ENCODE results near the gene CDKN1B.
A peak's percentile ranks its signal among the peaks of the same experiment; 100 is the strongest.

CDKN1B gene

DNA sequence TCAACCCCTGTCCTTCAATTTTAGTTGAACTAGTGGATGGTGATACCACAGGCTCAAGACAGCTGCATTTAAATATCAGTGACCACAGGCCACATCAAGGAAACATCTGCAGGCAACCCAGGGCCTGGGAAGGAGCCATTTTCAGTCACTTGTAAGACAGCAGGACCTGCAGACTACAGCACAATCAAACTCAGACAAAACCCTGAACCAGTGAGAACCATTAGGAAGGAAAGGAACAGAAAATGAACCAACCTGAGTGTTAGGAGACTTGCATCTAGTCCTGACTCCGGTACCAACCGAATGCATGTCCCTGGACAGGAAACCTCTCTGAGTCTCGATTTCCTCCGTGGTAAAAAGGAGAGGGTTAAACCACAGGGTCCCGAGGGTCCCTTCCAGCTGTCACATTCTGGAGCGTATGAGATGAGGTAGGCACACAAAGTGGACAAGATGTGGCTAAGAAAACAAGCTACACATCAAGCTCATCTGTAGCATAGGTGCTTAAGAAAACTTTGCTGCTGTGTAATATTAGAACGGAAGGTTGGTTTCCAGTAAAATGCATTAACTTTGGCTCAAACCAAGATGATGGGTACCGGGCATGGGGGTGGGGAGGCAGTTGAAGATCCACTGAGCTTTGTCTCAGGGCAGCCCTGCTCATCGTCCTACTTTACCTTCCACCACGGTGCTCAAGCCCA, 1.6 kb upstream of the CDKN1B start:
- Histone ChIP-seq H4K20me1 (peaks cover 9 to 31% (median 23%) of the 10 kb centered on the region in 11 experiments; a peak in 14 of 22 replicates), H3K27me3 (no peaks in the 10 kb centered on the region), H3K27ac (peak overlapping the region; percentile 91 to 100 (median 99)), H3K36me3 (peaks cover 16 to 25% (median 21%) of the 10 kb centered on the region in 11 experiments; a peak in 20 of 22 replicates), H3K9me3 (replicated peaks in 1 of 11) (no peaks in the 10 kb centered on the region), H3K4me1 (peaks cover 33 to 53% (median 49%) of the 10 kb centered on the region in 10 experiments), H3K4me3 (peak overlapping the region; percentile 76 to 99 (median 90)), H3K4me2 (peak overlapping the region; percentile 91 to 100 (median 96)), H3K9ac (peak overlapping the region; percentile 92 to 99 (median 97))
- TF ChIP-seq Cebpa-rat (IDR thresholded peaks at IDR 0.05): no peak

DNA sequence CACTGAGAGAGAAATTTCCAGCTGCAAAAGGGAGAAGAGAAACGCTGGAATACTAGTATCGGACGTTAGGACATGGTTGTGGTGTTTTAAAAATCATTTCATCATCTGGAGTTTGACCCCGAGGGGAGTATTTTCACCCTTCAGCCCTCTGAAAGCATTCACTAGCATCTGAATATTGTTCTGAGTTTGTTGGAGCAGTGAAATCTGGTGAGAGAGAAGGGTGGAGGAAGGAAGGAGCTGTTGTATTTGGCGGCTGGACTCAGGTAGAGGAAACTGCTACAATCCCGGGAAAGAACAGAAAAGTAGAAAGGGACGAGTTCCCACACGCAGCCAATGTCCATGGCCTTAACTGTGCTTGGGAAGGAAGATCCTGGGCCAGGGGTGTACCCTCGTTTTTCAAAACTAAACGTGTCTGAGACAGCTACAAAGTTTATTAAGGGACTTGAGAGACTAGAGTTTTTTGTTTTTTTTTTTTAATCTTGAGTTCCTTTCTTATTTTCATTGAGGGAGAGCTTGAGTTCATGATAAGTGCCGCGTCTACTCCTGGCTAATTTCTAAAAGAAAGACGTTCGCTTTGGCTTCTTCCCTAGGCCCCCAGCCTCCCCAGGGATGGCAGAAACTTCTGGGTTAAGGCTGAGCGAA, 896 bp upstream of the CDKN1B start:
- H3K9ac ChIP-seq: peak overlapping the region; percentile 92 to 99 (median 97)
- peak overlapping the region; percentile 76 to 99 (median 90) for H3K4me3 ChIP-seq
- H4K20me1 ChIP-seq: peaks cover 9 to 36% (median 23%) of the 10 kb centered on the region in 11 experiments; a peak in 14 of 22 replicates
- peaks cover 38 to 57% (median 54%) of the 10 kb centered on the region in 10 experiments for H3K4me1 ChIP-seq
- peaks cover 20 to 32% (median 26%) of the 10 kb centered on the region in 11 experiments; a peak in 20 of 22 replicates for H3K36me3 ChIP-seq
- H3K27ac ChIP-seq: peak overlapping the region; percentile 91 to 100 (median 99)
- H3K4me2 ChIP-seq: peak overlapping the region; percentile 91 to 100 (median 96)
- H3K9me3 ChIP-seq (replicated peaks in 1 of 11): no peaks in the 10 kb centered on the region
- no peaks in the 10 kb centered on the region for H3K27me3 ChIP-seq
- TF ChIP-seq Cebpa-rat (IDR thresholded peaks at IDR 0.05): no peak

DNA sequence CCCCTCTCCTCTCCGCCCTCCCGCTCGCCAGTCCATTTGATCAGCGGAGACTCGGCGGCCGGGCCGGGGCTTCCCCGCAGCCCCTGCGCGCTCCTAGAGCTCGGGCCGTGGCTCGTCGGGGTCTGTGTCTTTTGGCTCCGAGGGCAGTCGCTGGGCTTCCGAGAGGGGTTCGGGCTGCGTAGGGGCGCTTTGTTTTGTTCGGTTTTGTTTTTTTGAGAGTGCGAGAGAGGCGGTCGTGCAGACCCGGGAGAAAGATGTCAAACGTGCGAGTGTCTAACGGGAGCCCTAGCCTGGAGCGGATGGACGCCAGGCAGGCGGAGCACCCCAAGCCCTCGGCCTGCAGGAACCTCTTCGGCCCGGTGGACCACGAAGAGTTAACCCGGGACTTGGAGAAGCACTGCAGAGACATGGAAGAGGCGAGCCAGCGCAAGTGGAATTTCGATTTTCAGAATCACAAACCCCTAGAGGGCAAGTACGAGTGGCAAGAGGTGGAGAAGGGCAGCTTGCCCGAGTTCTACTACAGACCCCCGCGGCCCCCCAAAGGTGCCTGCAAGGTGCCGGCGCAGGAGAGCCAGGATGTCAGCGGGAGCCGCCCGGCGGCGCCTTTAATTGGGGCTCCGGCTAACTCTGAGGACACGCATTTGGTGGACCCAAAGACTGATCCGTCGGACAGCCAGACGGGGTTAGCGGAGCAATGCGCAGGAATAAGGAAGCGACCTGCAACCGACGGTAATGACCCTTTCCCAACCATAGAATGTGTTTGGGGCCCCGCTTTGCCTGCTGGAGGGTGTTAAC, 615 bp downstream of the CDKN1B start:
- H3K27ac ChIP-seq: peak overlapping the region; percentile 91 to 100 (median 99)
- H3K27me3 ChIP-seq: no peaks in the 10 kb centered on the region
- peak overlapping the region; percentile 92 to 99 (median 97) for H3K9ac ChIP-seq
- peaks cover 50 to 66% (median 57%) of the 10 kb centered on the region in 10 experiments for H3K4me1 ChIP-seq
- no peaks in the 10 kb centered on the region for H3K9me3 ChIP-seq (replicated peaks in 1 of 11)
- H3K36me3 ChIP-seq: peaks cover 26 to 44% (median 36%) of the 10 kb centered on the region in 11 experiments; a peak in 20 of 22 replicates
- H3K4me2 ChIP-seq: peak overlapping the region; percentile 88 to 100 (median 97); a peak in 21 of 22 replicates
- peak overlapping the region; percentile 76 to 99 (median 90) for H3K4me3 ChIP-seq
- H4K20me1 ChIP-seq: peaks cover 9 to 48% (median 23%) of the 10 kb centered on the region in 11 experiments; a peak in 14 of 22 replicates
- TF ChIP-seq Cebpa-rat (IDR thresholded peaks at IDR 0.05): no peak

DNA sequence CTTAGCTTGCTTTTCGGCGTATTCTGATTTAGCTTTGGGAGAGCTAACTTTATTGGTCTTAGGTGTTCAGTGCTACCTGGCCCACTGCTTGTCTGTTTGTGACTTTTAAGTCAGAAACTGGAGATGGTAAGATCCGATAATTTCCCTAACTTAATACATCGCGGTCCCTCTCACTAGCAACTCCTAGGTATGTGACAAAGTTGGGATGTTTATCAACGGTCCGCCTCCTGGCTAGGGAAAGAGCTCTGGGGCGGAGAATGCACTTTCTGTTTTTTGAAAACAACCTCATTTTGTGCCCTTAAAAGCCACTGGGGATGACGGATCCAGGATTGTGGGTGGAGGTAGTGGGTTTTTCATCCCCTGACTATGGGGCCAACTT, 1.2 kb downstream of the CDKN1B start:
- no peaks in the 10 kb centered on the region for H3K27me3 ChIP-seq
- no peak for TF ChIP-seq Cebpa-rat (IDR thresholded peaks at IDR 0.05)
- peaks cover 26 to 44% (median 36%) of the 10 kb centered on the region in 11 experiments; a peak in 20 of 22 replicates for H3K36me3 ChIP-seq
- peak overlapping the region; percentile 92 to 99 (median 97) for H3K9ac ChIP-seq
- no peaks in the 10 kb centered on the region for H3K9me3 ChIP-seq (replicated peaks in 1 of 11)
- H3K27ac ChIP-seq: peak overlapping the region; percentile 91 to 100 (median 99)
- peaks cover 48 to 65% (median 51%) of the 10 kb centered on the region in 10 experiments for H3K4me1 ChIP-seq
- peak overlapping the region; percentile 88 to 100 (median 97) for H3K4me2 ChIP-seq
- peak overlapping the region; percentile 76 to 99 (median 90) for H3K4me3 ChIP-seq
- H4K20me1 ChIP-seq: peaks cover 9 to 48% (median 23%) of the 10 kb centered on the region in 11 experiments; a peak in 14 of 22 replicates

DNA sequence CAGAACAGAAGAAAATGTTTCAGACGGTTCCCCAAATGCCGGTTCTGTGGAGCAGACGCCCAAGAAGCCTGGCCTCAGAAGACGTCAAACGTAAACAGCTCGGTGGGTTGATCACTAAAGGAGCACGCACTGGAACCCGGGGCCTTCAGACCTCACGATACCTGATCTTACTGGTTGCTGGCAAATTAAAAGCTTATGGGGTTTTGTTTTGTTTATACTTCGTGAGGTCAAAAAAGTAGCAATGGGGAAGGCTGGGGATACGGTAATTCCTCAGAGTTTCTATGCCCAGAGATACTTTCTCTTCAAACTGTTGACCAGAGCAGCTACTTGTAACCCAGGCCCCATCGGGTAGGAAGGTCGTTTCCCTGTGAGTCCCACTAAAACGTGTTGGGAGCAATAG, 1.7 kb downstream of the CDKN1B start:
- peaks cover 9 to 48% (median 23%) of the 10 kb centered on the region in 11 experiments; a peak in 14 of 22 replicates for H4K20me1 ChIP-seq
- H3K36me3 ChIP-seq: peaks cover 26 to 44% (median 36%) of the 10 kb centered on the region in 11 experiments; a peak in 20 of 22 replicates
- H3K27me3 ChIP-seq: no peaks in the 10 kb centered on the region
- TF ChIP-seq Cebpa-rat (IDR thresholded peaks at IDR 0.05): no peak
- no peaks in the 10 kb centered on the region for H3K9me3 ChIP-seq (replicated peaks in 1 of 11)
- H3K27ac ChIP-seq: peak overlapping the region; percentile 91 to 100 (median 99)
- peak overlapping the region; percentile 92 to 99 (median 97) for H3K9ac ChIP-seq
- H3K4me3 ChIP-seq: peak overlapping the region; percentile 76 to 99 (median 90)
- peaks cover 43 to 60% (median 47%) of the 10 kb centered on the region in 10 experiments for H3K4me1 ChIP-seq
- H3K4me2 ChIP-seq: peak overlapping the region; percentile 88 to 100 (median 97)

DNA sequence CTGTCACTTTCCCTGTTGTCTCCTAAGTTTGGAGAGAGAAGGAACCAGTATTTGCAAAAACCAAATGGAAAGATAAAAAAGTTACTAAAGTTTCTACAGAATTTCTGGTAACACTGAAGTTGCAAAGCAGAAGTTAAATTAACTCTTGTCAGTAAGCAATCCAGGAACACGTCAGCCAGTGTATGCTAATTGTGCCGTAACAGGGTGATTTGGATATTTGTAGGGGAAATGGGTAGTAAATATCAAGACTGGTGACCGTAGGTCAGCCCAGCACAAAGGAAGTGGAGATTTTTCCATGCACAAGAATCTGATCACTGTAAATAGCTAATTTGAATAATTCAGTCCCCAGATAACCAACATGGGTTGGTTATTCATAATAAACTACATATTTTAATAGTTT, 2.3 kb downstream of the CDKN1B start:
- Histone ChIP-seq H4K20me1 (peaks cover 9 to 48% (median 23%) of the 10 kb centered on the region in 11 experiments; a peak in 14 of 22 replicates), H3K4me2 (peak overlapping the region; percentile 88 to 100 (median 97)), H3K27me3 (no peaks in the 10 kb centered on the region), H3K27ac (peak overlapping the region; percentile 91 to 100 (median 99)), H3K4me3 (peak overlapping the region; percentile 76 to 99 (median 90)), H3K36me3 (peaks cover 26 to 44% (median 36%) of the 10 kb centered on the region in 11 experiments; a peak in 20 of 22 replicates), H3K4me1 (peaks cover 36 to 54% (median 40%) of the 10 kb centered on the region in 10 experiments), H3K9ac (peak overlapping the region; percentile 92 to 99 (median 97)), H3K9me3 (replicated peaks in 1 of 11) (no peaks in the 10 kb centered on the region)
- no peak for TF ChIP-seq Cebpa-rat (IDR thresholded peaks at IDR 0.05)

DNA sequence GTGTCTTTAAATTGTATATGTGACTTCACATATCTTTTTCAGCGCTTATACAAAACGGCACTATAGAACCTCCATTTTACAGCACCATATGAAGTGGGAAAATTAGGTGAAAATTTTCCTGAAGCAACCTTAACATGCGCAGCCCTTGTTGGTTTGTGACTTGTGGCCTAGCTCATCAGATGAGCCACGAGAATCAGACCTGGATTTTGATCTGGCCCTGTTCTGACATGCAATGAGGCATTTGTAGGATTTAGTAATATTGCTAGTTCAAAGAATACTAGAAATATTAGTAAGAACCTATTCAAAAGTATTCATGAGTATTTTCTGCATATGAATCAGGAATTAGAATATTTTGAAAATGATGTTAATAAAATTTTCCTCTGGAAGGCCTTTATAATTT, 2.9 kb downstream of the CDKN1B start:
- Histone ChIP-seq H3K4me3 (peak overlapping the region; percentile 76 to 99 (median 90)), H3K36me3 (peaks cover 26 to 44% (median 36%) of the 10 kb centered on the region in 11 experiments; a peak in 20 of 22 replicates), H3K9me3 (replicated peaks in 1 of 11) (no peaks in the 10 kb centered on the region), H3K9ac (peak overlapping the region; percentile 92 to 99 (median 97)), H3K27ac (peak overlapping the region; percentile 91 to 100 (median 99)), H4K20me1 (peaks cover 9 to 48% (median 23%) of the 10 kb centered on the region in 11 experiments; a peak in 14 of 22 replicates), H3K27me3 (no peaks in the 10 kb centered on the region), H3K4me1 (peaks cover 31 to 48% (median 35%) of the 10 kb centered on the region in 10 experiments), H3K4me2 (peak overlapping the region; percentile 88 to 100 (median 97))
- TF ChIP-seq Cebpa-rat (IDR thresholded peaks at IDR 0.05): no peak

DNA sequence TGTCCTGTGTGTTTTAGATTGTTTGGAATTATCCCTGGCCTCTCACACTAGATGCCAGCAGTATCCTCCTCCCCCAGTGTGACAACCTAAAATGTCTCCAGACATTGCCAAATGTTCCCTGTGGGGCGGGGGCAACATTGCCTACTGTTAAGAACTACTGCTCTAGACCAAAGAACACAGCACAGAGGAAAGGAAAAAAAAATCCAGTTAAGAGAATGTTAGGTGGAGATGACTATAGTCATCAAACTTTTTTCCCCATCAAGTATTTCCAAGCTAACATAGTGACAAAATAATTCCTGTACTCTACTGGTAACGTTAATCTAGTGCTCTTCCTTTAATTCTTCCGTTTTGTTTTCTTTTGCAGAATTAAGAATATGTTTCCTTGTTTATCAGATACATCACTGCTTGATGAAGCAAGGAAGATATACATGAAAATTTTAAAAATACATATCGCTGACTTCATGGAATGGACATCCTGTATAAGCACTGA, 3.5 kb downstream of the CDKN1B start:
- H3K9ac ChIP-seq: peak overlapping the region; percentile 92 to 99 (median 97)
- H4K20me1 ChIP-seq: peaks cover 9 to 48% (median 23%) of the 10 kb centered on the region in 11 experiments; a peak in 14 of 22 replicates
- H3K9me3 ChIP-seq (replicated peaks in 1 of 11): no peaks in the 10 kb centered on the region
- H3K4me1 ChIP-seq: peaks cover 24 to 41% (median 29%) of the 10 kb centered on the region in 10 experiments
- peaks cover 26 to 44% (median 36%) of the 10 kb centered on the region in 11 experiments; a peak in 20 of 22 replicates for H3K36me3 ChIP-seq
- H3K4me2 ChIP-seq: peak overlapping the region; percentile 88 to 100 (median 97)
- H3K27me3 ChIP-seq: no peaks in the 10 kb centered on the region
- H3K4me3 ChIP-seq: peak overlapping the region; percentile 76 to 99 (median 90)
- no peak for TF ChIP-seq Cebpa-rat (IDR thresholded peaks at IDR 0.05)
- H3K27ac ChIP-seq: peak overlapping the region; percentile 91 to 100 (median 99)

All from BLaER1 treated with 17β-estradiol and CSF1 and Interleukin-3, amounts not matched to agents 10 nM and 100 nM (cell line).